Gastrocnemius medialis (tissue), 4 donors: ENCODE results near the gene B4GALT6. TPM values are rescaled to one million over a fixed set of nuclear protein-coding genes. Genes with fewer than 3 reads are reported as not detected.

Experiments
- ATAC-seq, 2 donors: fragments of 150-250 bp; one replicate each; pipeline ENCODE4 v1.9.1; 2016
- DNase-seq, 2 donors: peaks; one replicate each; pipeline ENCODE4 v3.0.0-alpha.2; 2019
- H3K27ac ChIP-seq, 4 donors: fragments of 200-600 bp; sonication (generic); 1 replicate in 1 of 4; 2 replicates in 3 of 4; pipeline ENCODE4 v1.5.1; 2016 to 2018; ENCODE audit warnings: mild to moderate bottlenecking in 2 of 4, moderate library complexity in 1 of 4
- H3K27me3 ChIP-seq, 3 donors: fragments of 200-600 bp; sonication (generic) in 2 of 3; 1 replicate in 1 of 3; 2 replicates in 2 of 3; pipeline versions ENCODE4 v1.5.1 to v1.6.0; 2016 to 2019; ENCODE audit warnings: mild to moderate bottlenecking in 1 of 3, moderate library complexity in 1 of 3
- H3K36me3 ChIP-seq, 2 donors: fragments of 200-600 bp; sonication (generic) in 1 of 2; one replicate each; pipeline ENCODE4 v1.5.1; 2017 to 2018
- H3K4me1 ChIP-seq, 2 donors: fragments of 200-600 bp; sonication (generic) in 1 of 2; one replicate each; pipeline ENCODE4 v1.5.1; 2016 to 2017; ENCODE audit warnings: mild to moderate bottlenecking in 2 of 2
- H3K4me3 ChIP-seq, 4 donors: fragments of 200-600 bp; sonication (generic) in 3 of 4; 1 replicate in 1 of 4; 2 replicates in 3 of 4; pipeline ENCODE4 v1.5.1; 2016 to 2019; ENCODE audit warnings: mild to moderate bottlenecking in 2 of 4
- H3K9me3 ChIP-seq, 3 donors: fragments of 200-600 bp; sonication (generic) in 2 of 3; 1 replicate in 1 of 3; 2 replicates in 2 of 3; pipeline ENCODE4 v1.5.1; 2016 to 2019
- CTCF ChIP-seq, 5 experiments: fragments of 450-650 bp in 3 of 5; fragments of 200-600 bp in 2 of 5; sonication (generic) in 2 of 5; IDR thresholded peaks in 4 of 5; conservative IDR thresholded peaks in 1 of 5; 1 replicate in 4 of 5; 2 replicates in 1 of 5; pipeline ENCODE4 v1.5.1; 2016 to 2019; ENCODE audit warnings: antibody characterized with exemption in 5 of 5, mild to moderate bottlenecking in 3 of 5, moderate library complexity in 3 of 5
- POLR2A ChIP-seq, 2 donors: fragments of 450-650 bp; IDR thresholded peaks; one replicate each; pipeline ENCODE4 v1.6.1; 2017; ENCODE audit warnings: antibody characterized with exemption in 2 of 2, mild to moderate bottlenecking in 2 of 2, moderate library complexity in 2 of 2
- in situ Hi-C, 4 donors: fragments of 200-750 bp; cut with MboI; loops; one replicate each; pipeline versions ENCODE4 v1.15.0 to v1.8.0; 2017; ENCODE audit warnings: low sequenced_read_pairs in 4 of 4
- intact Hi-C: fragments of 100-400 bp; cut with DNase I; formaldehyde crosslinking; loops from one replicate; pipeline ENCODE4 v1.15.1; 2023; ENCODE audit warnings: low total_unique reads
- total RNA-seq, 4 donors: library from RNA; depleted of rRNA; stranded (reverse); fragments of >200 nt; gene quantifications; one replicate each; pipeline versions ENCODE4 v1.1.0 to v1.2.3, GENCODE V29; 2016

Gene B4GALT6
- total RNA-seq, 4 donors from 2014 or later: 0.85 to 2.9 (median 1.9) TPM

- intact Hi-C loops (no loop called here), in situ Hi-C loops (no loop called here)
- H3K27ac ChIP-seq: no peak overlapping the region
- no peak for DNase-seq
- peaks cover 0 to 5% of the 10 kb centered on the region in 2 donors for H3K4me1 ChIP-seq
- H3K4me3 ChIP-seq: no peak overlapping the region
- ATAC-seq: no peak
- TF ChIP-seq CTCF (IDR thresholded peaks at IDR 0.05 in 4 of 5, conservative IDR thresholded peaks at IDR 0.05 in 1 of 5) (no peak), POLR2A (IDR thresholded peaks at IDR 0.05) (no peak)
- no peaks in the 10 kb centered on the region for H3K36me3 ChIP-seq
- no peaks in the 10 kb centered on the region for H3K27me3 ChIP-seq
- no peaks in the 10 kb centered on the region for H3K9me3 ChIP-seq
Measured at GRCh38 chr18:31664101-31664500, 20.3 kb downstream of the B4GALT6 start.

GRCh38 chr18:31661965-31662364, 22.4 kb downstream of the B4GALT6 start:
- Histone ChIP-seq H3K27me3 (no peaks in the 10 kb centered on the region), H3K9me3 (no peaks in the 10 kb centered on the region), H3K27ac (no peak overlapping the region), H3K4me3 (no peak overlapping the region), H3K36me3 (no peaks in the 10 kb centered on the region), H3K4me1 (peaks cover 4 to 7% of the 10 kb centered on the region in 2 donors)
- DNase-seq (no peak), ATAC-seq (no peak)
- intact Hi-C loops: no loop called here
- TF ChIP-seq CTCF (IDR thresholded peaks at IDR 0.05 in 4 of 5, conservative IDR thresholded peaks at IDR 0.05 in 1 of 5) (no peak), POLR2A (IDR thresholded peaks at IDR 0.05) (no peak)
- in situ Hi-C loops: no loop called here

GRCh38 chr18:31660763-31661162, 23.6 kb downstream of the B4GALT6 start:
- no peak overlapping the region for H3K4me3 ChIP-seq
- ATAC-seq: no peak
- H3K27me3 ChIP-seq: no peaks in the 10 kb centered on the region
- no peaks in the 10 kb centered on the region for H3K36me3 ChIP-seq
- H3K9me3 ChIP-seq: no peaks in the 10 kb centered on the region
- TF ChIP-seq CTCF (IDR thresholded peaks at IDR 0.05 in 4 of 5, conservative IDR thresholded peaks at IDR 0.05 in 1 of 5) (no peak), POLR2A (IDR thresholded peaks at IDR 0.05) (no peak)
- H3K27ac ChIP-seq: no peak overlapping the region
- peaks cover 4 to 7% of the 10 kb centered on the region in 2 donors for H3K4me1 ChIP-seq
- intact Hi-C loops: no loop called here
- in situ Hi-C loops: no loop called here
- DNase-seq: no peak

GRCh38 chr18:31659576-31660177, 24.7 kb downstream of the B4GALT6 start:
- H3K4me3 ChIP-seq: no peak overlapping the region
- intact Hi-C loops: no loop called here
- ATAC-seq: no peak
- in situ Hi-C loops: no loop called here
- H3K27ac ChIP-seq: peak overlapping the region in 1 of 4 donors; percentile 60
- no peaks in the 10 kb centered on the region for H3K27me3 ChIP-seq
- peaks cover 4 to 7% of the 10 kb centered on the region in 2 donors for H3K4me1 ChIP-seq
- DNase-seq: no peak
- TF ChIP-seq POLR2A (IDR thresholded peaks at IDR 0.05) (no peak), CTCF (IDR thresholded peaks at IDR 0.05 in 4 of 5, conservative IDR thresholded peaks at IDR 0.05 in 1 of 5) (no peak)
- H3K9me3 ChIP-seq: no peaks in the 10 kb centered on the region
- H3K36me3 ChIP-seq: no peaks in the 10 kb centered on the region
